PFSK-1 (cell line): ENCODE data around the gene PRKCQ.

Experiments
- POLR2AphosphoS5 ChIP-seq: IDR thresholded peaks from 2 replicates; pipeline ENCODE4 v1.6.1; 2012; ENCODE audit warnings: low read depth, mild to moderate bottlenecking, control low read depth, low read length, moderate library complexity
- SIN3A ChIP-seq: IDR thresholded peaks from 2 replicates; pipeline ENCODE4 v1.6.1; 2012; ENCODE audit warnings: mild to moderate bottlenecking, low read length, moderate library complexity, borderline replicate concordance; ENCODE audit not compliant: insufficient read depth
- TAF1 ChIP-seq: IDR thresholded peaks from 2 replicates; pipeline ENCODE4 v1.6.1; 2012; ENCODE audit warnings: low read length, control low read depth, borderline replicate concordance; ENCODE audit not compliant: insufficient read depth
- TF ChIP-seq, protein P1 (sequence below), 2 experiments: IDR thresholded peaks; 2 replicates each; pipeline versions ENCODE4 v1.6.1 to v1.8.0; 2011 to 2012; ENCODE audit warnings: low read depth in 2 of 2, low read length in 2 of 2, control low read depth in 1 of 2, inconsistent platforms in 1 of 2, mild to moderate bottlenecking in 1 of 2, moderate library complexity in 1 of 2; ENCODE audit not compliant: insufficient read depth in 1 of 2

DNA sequence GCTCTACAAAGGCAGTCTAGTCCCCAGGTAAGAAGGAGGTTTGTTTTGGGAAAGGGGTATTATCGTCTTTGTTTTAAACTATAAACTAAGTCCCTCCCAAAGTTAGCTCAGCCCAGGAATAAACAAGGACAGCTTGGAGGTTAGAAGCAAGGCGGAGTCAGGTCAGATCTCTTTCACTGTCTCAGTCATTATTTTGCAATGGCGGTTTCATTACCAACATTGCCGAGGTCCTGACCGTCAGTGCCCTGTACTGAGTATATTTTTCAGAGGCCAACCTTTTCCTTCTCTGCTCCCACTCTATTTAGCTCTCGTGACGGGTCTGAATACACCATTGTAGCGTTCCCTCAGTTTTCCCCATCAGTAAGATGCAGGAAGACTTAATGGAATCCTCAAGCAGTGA is 184.5 kb downstream of the PRKCQ start:
- TF ChIP-seq SIN3A, result no peak
- TF ChIP-seq POLR2AphosphoS5, result no peak
- TF ChIP-seq TAF1, result no peak
- TF ChIP-seq, protein P1, sequence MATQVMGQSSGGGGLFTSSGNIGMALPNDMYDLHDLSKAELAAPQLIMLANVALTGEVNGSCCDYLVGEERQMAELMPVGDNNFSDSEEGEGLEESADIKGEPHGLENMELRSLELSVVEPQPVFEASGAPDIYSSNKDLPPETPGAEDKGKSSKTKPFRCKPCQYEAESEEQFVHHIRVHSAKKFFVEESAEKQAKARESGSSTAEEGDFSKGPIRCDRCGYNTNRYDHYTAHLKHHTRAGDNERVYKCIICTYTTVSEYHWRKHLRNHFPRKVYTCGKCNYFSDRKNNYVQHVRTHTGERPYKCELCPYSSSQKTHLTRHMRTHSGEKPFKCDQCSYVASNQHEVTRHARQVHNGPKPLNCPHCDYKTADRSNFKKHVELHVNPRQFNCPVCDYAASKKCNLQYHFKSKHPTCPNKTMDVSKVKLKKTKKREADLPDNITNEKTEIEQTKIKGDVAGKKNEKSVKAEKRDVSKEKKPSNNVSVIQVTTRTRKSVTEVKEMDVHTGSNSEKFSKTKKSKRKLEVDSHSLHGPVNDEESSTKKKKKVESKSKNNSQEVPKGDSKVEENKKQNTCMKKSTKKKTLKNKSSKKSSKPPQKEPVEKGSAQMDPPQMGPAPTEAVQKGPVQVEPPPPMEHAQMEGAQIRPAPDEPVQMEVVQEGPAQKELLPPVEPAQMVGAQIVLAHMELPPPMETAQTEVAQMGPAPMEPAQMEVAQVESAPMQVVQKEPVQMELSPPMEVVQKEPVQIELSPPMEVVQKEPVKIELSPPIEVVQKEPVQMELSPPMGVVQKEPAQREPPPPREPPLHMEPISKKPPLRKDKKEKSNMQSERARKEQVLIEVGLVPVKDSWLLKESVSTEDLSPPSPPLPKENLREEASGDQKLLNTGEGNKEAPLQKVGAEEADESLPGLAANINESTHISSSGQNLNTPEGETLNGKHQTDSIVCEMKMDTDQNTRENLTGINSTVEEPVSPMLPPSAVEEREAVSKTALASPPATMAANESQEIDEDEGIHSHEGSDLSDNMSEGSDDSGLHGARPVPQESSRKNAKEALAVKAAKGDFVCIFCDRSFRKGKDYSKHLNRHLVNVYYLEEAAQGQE (IDR thresholded peaks at IDR 0.05; ENCODE audit: insufficient read depth in 1 of 2, low read depth in 2 of 2, low read length in 2 of 2), result no peak
